Neural cell (in vitro differentiated cells): ENCODE data around the gene AKR7A2. TPM values are rescaled to one million over a fixed set of nuclear protein-coding genes. Genes with fewer than 3 reads are reported as not detected.
"Not testable (repeated sequence)": the region's sequence is repeated elsewhere in the genome, so short reads cannot be mapped to it uniquely, and the experiment has no call there.

Experiments
- H2AFZ ChIP-seq: fragments of 200-600, 300-800 bp; sonication (generic), shearing (Covaris generic); 2 replicates; pipeline ENCODE4 v1.6.0; 2014; ENCODE audit warnings: low read depth, mild to moderate bottlenecking, antibody characterized with exemption, low read length, moderate library complexity
- H3F3A ChIP-seq: fragments of 200-600 bp; shearing (Covaris generic); 2 replicates; pipeline ENCODE4 v1.6.1; 2016; ENCODE audit warnings: mild to moderate bottlenecking, moderate library complexity, mixed read lengths, antibody characterized with exemption, low read length; ENCODE audit not compliant: insufficient read depth, poor library complexity, severe bottlenecking
- H3K27ac ChIP-seq: fragments of 200-600, 300-800 bp; sonication (generic), shearing (Covaris generic); 2 replicates; pipeline ENCODE4 v1.5.1; 2014; ENCODE audit warnings: mild to moderate bottlenecking, low read length, moderate library complexity
- H3K27me3 ChIP-seq: fragments of 300-800, 200-600 bp; sonication (generic), shearing (Covaris generic); 2 replicates; pipeline ENCODE4 v1.6.0; 2014; ENCODE audit warnings: mild to moderate bottlenecking, low read depth, low read length, moderate library complexity; ENCODE audit not compliant: insufficient read depth
- H3K36me3 ChIP-seq: fragments of 300-800, 200-600 bp; sonication (generic), shearing (Covaris generic); 2 replicates; pipeline ENCODE4 v1.5.1; 2014; ENCODE audit warnings: mild to moderate bottlenecking, antibody characterized with exemption, low read length, moderate library complexity; ENCODE audit not compliant: insufficient read depth
- H3K4me2 ChIP-seq: fragments of 300-800, 200-600 bp; sonication (generic), shearing (Covaris generic); 2 replicates; pipeline ENCODE4 v1.6.0; 2014; ENCODE audit warnings: mild to moderate bottlenecking, low read length
- H3K4me3 ChIP-seq: fragments of 300-800, 200-600 bp; sonication (generic), shearing (Covaris generic); 2 replicates; pipeline ENCODE4 v1.5.1; 2014; ENCODE audit warnings: mild to moderate bottlenecking, low read length, moderate library complexity
- H3K79me2 ChIP-seq: fragments of 200-600 bp; shearing (Covaris generic); replicated peaks from 2 replicates; pipeline ENCODE4 v1.6.0; 2014; ENCODE audit warnings: mild to moderate bottlenecking, low read length, moderate library complexity; ENCODE audit not compliant: insufficient read depth
- H3K9ac ChIP-seq: fragments of 300-800, 200-600 bp; sonication (generic), shearing (Covaris generic); 2 replicates; pipeline ENCODE4 v1.6.1; 2016; ENCODE audit warnings: mild to moderate bottlenecking, low read length, mixed read lengths
- H3K9me2 ChIP-seq: fragments of 200-600 bp; shearing (Covaris generic); 2 replicates; pipeline ENCODE4 v1.6.1; 2016; ENCODE audit warnings: mild to moderate bottlenecking, low read length, mixed read lengths; ENCODE audit not compliant: insufficient read depth
- H3K9me3 ChIP-seq: fragments of 200-600, 300-800 bp; sonication (generic), shearing (Covaris generic); 2 replicates; pipeline ENCODE4 v1.6.1; 2016; ENCODE audit warnings: mild to moderate bottlenecking, mixed run types, low read length, moderate library complexity, mixed read lengths
- H4K20me1 ChIP-seq: fragments of 200-600 bp; shearing (Covaris generic); 2 replicates; pipeline ENCODE4 v1.6.1; 2016; ENCODE audit warnings: mild to moderate bottlenecking, mixed run types; ENCODE audit not compliant: insufficient read depth
- EP300 ChIP-seq: fragments of 450-650 bp; conservative IDR thresholded peaks from 2 replicates; pipeline ENCODE4 v1.6.1; 2014; ENCODE audit warnings: antibody characterized with exemption, mild to moderate bottlenecking, moderate library complexity; ENCODE audit not compliant: poor library complexity, severe bottlenecking
- EZH2 ChIP-seq: fragments of 200-600, 300-800 bp; shearing (Covaris generic), sonication (generic); IDR thresholded peaks from 2 replicates; pipeline ENCODE4 v1.6.1; 2014; ENCODE audit warnings: antibody characterized with exemption, low read length, borderline replicate concordance, mild to moderate bottlenecking; ENCODE audit not compliant: insufficient read depth, poor library complexity, severe bottlenecking
- MXI1 ChIP-seq: fragments of 450-650 bp; conservative IDR thresholded peaks from 2 replicates; pipeline ENCODE4 v1.6.1; 2014; ENCODE audit warnings: antibody characterized with exemption, mild to moderate bottlenecking; ENCODE audit not compliant: poor library complexity, severe bottlenecking
- POLR2AphosphoS5 ChIP-seq: IDR thresholded peaks from 2 replicates; pipeline ENCODE4 v1.6.1; 2012
- RAD21 ChIP-seq: fragments of 450-650 bp; conservative IDR thresholded peaks from 2 replicates; pipeline ENCODE4 v1.6.1; 2014; ENCODE audit warnings: antibody characterized with exemption, mild to moderate bottlenecking, moderate library complexity
- SMC3 ChIP-seq: fragments of 450-650 bp; conservative IDR thresholded peaks from 2 replicates; pipeline ENCODE4 v1.6.1; 2014; ENCODE audit warnings: antibody characterized with exemption, mild to moderate bottlenecking, moderate library complexity; ENCODE audit not compliant: poor library complexity
- TAF1 ChIP-seq: IDR thresholded peaks from 2 replicates; pipeline ENCODE4 v1.6.1; 2012; ENCODE audit warnings: low read depth
- polyA plus RNA-seq: library from polyadenylated mRNA; depleted of rRNA; stranded (reverse); fragments of >200 nt; gene quantifications from 2 replicates; pipeline ENCODE4 v1.2.3, GENCODE V29; 2014
- TF ChIP-seq, protein P1 (sequence below): IDR thresholded peaks from 2 replicates; pipeline ENCODE4 v1.6.1; 2012; ENCODE audit warnings: borderline replicate concordance
- TF ChIP-seq, protein P2 (sequence below): fragments of 450-650 bp; IDR thresholded peaks from 2 replicates; pipeline ENCODE4 v1.5.1; 2014; ENCODE audit warnings: antibody characterized with exemption, mild to moderate bottlenecking, moderate library complexity; ENCODE audit not compliant: poor library complexity, severe bottlenecking

AKR7A2 gene
- polyA plus RNA-seq, 1 donor from 2014 or later, result 50.6 TPM

DNA sequence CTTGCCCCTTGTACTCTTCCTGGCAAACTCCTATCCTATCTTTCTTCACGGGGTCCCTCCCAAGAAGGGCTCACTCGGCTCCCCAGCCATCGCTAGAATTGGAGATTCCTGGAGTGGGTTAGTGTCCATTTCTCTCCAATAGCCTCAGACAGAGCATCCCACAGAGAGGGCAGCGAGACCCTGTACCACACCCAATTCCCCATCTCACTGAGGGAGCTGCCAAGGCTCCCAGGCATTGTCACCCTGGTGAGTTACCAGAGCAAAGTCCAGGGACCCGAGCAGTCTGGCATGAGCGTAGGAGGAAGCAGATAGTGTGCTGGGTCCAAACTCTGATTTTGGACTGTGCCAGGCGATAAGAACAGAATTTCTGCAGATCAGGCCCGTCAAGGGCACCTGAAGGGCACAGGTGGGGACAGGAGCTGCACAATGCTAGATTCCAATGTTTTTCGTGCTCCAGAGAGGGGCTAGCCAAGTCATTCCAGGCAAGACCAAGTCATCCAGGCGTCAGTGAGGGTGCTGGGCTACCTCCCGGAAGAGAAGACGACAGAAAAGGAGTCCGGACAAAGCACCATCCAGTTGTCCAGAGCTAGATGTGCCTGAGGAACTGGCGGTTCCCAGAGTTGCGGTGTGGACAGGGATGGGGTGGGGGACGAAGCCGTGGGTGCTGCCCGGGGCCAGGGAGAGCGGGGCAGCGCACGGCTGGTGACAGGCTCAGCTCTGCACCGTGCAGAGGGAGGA, 38.7 kb downstream of the AKR7A2 start:
- no peak overlapping the region for H3K27ac ChIP-seq
- H3K79me2 ChIP-seq, result no peaks in the 10 kb centered on the region
- H3K9ac ChIP-seq, result no peak overlapping the region
- H2AFZ ChIP-seq, result no peak overlapping the region
- H4K20me1 ChIP-seq, result no peaks in the 10 kb centered on the region
- TF ChIP-seq MXI1 (no peak), EP300 (no peak), SMC3 (no peak), POLR2AphosphoS5 (no peak), RAD21 (no peak), EZH2 (no peak), TAF1 (no peak)
- TF ChIP-seq, protein P1, sequence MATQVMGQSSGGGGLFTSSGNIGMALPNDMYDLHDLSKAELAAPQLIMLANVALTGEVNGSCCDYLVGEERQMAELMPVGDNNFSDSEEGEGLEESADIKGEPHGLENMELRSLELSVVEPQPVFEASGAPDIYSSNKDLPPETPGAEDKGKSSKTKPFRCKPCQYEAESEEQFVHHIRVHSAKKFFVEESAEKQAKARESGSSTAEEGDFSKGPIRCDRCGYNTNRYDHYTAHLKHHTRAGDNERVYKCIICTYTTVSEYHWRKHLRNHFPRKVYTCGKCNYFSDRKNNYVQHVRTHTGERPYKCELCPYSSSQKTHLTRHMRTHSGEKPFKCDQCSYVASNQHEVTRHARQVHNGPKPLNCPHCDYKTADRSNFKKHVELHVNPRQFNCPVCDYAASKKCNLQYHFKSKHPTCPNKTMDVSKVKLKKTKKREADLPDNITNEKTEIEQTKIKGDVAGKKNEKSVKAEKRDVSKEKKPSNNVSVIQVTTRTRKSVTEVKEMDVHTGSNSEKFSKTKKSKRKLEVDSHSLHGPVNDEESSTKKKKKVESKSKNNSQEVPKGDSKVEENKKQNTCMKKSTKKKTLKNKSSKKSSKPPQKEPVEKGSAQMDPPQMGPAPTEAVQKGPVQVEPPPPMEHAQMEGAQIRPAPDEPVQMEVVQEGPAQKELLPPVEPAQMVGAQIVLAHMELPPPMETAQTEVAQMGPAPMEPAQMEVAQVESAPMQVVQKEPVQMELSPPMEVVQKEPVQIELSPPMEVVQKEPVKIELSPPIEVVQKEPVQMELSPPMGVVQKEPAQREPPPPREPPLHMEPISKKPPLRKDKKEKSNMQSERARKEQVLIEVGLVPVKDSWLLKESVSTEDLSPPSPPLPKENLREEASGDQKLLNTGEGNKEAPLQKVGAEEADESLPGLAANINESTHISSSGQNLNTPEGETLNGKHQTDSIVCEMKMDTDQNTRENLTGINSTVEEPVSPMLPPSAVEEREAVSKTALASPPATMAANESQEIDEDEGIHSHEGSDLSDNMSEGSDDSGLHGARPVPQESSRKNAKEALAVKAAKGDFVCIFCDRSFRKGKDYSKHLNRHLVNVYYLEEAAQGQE, result no peak
- TF ChIP-seq, protein P2, sequence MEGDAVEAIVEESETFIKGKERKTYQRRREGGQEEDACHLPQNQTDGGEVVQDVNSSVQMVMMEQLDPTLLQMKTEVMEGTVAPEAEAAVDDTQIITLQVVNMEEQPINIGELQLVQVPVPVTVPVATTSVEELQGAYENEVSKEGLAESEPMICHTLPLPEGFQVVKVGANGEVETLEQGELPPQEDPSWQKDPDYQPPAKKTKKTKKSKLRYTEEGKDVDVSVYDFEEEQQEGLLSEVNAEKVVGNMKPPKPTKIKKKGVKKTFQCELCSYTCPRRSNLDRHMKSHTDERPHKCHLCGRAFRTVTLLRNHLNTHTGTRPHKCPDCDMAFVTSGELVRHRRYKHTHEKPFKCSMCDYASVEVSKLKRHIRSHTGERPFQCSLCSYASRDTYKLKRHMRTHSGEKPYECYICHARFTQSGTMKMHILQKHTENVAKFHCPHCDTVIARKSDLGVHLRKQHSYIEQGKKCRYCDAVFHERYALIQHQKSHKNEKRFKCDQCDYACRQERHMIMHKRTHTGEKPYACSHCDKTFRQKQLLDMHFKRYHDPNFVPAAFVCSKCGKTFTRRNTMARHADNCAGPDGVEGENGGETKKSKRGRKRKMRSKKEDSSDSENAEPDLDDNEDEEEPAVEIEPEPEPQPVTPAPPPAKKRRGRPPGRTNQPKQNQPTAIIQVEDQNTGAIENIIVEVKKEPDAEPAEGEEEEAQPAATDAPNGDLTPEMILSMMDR, result no peak
- H3K36me3 ChIP-seq, result no peaks in the 10 kb centered on the region
- no peak overlapping the region for H3K4me2 ChIP-seq
- no peaks in the 10 kb centered on the region for H3K27me3 ChIP-seq
- H3F3A ChIP-seq, result no peaks in the 10 kb centered on the region
- no peaks in the 10 kb centered on the region for H3K9me2 ChIP-seq
- no peak overlapping the region for H3K4me3 ChIP-seq
- no peaks in the 10 kb centered on the region for H3K9me3 ChIP-seq

DNA sequence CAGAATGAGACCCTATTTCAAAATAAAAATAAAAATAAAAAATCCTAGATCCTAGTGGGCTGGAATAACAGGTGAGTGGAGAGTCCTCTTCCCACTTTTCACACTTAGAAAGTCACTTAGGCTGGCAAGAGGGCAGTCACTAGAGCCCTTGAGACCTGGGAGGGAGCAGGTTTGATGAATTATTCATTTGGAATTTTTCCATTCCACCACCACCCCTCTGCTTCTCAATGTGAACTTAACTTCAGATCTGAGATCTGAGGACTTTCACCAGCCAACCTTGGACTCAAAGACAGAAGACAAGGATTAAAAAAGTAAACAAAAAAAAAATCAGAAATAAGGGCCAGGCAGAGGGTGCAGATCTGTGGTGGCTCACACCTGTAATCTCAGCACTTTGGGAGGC, 39.9 kb downstream of the AKR7A2 start:
- H2AFZ ChIP-seq, result no peak overlapping the region
- no peaks in the 10 kb centered on the region for H3K9me2 ChIP-seq
- no peaks in the 10 kb centered on the region for H3K36me3 ChIP-seq
- no peaks in the 10 kb centered on the region for H3K79me2 ChIP-seq
- H3K4me2 ChIP-seq, result no peak overlapping the region
- H3K9ac ChIP-seq, result no peak overlapping the region
- H3F3A ChIP-seq, result no peaks in the 10 kb centered on the region
- H3K9me3 ChIP-seq, result no peaks in the 10 kb centered on the region
- H3K27me3 ChIP-seq, result no peaks in the 10 kb centered on the region
- TF ChIP-seq MXI1 (no peak), RAD21 (no peak), SMC3 (no peak), POLR2AphosphoS5 (no peak), EP300 (no peak), TAF1 (no peak), EZH2 (no peak)
- TF ChIP-seq, protein P2, result no peak
- TF ChIP-seq, protein P1, result no peak
- H4K20me1 ChIP-seq, result no peaks in the 10 kb centered on the region
- H3K4me3 ChIP-seq, result no peak overlapping the region
- no peak overlapping the region for H3K27ac ChIP-seq

DNA sequence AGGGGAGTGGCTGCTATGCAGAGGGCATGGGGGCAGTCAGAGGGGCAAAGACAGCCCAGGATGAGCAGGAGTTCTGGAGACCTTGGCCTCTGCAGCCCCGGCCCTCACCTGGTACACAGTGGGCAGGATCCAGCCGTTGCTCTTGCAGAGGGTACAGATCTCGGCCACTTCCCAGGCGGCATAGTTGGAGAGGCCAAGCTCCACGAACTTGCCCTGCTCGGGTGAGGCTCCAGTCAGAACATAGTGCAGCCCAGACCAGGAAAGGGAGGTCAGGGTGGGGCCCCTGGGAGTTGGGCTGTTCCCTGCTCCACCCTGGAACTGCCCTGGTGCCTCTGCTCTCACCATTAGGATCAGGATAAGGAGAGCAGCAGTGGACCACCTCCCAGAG, 41.6 kb downstream of the AKR7A2 start:
- not testable (repeated sequence) for H3K4me2 ChIP-seq, H3K4me3 ChIP-seq, H2AFZ ChIP-seq, H3K79me2 ChIP-seq, H3F3A ChIP-seq, H3K27me3 ChIP-seq, H3K9ac ChIP-seq, H3K27ac ChIP-seq, H3K36me3 ChIP-seq, H4K20me1 ChIP-seq, H3K9me3 ChIP-seq, H3K9me2 ChIP-seq
